MM.1S (cell line): Measurements from ENCODE around the gene FYN.

ENCODE experiments used
- EZH2 ChIP-seq: fragments of 300-600 bp; sonication (generic); optimal IDR thresholded peaks from 2 replicates; pipeline ENCODE3; 2017; ENCODE audit warnings: low read depth, mild to moderate bottlenecking, antibody characterized with exemption, low read length, mixed read lengths
- TF ChIP-seq, protein P1 (sequence below): fragments of 300-600 bp; sonication (generic); IDR thresholded peaks from 2 replicates; pipeline ENCODE4 v1.5.1; 2016; ENCODE audit warnings: antibody characterized with exemption, low read length, mixed read lengths

DNA sequence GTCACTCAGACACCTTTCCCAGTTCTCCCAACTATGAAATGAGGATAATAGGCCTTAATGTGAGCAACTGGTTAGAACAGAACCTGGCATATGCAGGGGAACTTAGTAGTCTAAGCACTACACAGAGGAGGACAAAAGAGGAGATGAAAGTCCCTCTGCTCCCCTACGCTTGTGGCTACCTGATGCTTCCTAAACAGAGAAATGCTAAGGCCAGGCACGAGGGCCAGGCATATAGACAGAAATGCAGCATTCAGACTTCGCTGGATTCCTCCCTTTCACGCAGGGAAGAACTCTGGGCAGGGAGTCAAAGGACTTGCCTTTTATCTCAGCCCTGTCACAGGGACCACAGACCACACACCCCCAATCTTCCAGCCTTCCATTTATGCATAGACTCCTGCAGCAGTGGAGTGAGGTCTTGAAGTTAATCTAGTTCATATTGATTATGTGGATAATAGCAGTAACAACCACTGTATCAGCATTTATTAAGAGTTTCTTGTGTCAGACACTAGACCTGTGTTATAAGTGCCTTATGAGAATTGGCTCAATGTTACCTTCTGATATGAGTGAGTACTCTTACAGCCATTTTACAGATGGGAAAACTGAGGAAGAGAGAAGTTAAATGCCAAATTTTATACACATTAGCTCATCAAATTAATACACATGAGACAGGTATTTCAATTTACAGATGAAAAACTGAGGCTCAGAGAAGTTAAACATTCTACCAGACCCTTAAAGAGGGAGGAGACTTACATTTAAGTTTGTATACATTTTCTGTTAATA lies 240.6 kb downstream of the FYN start:
- TF ChIP-seq, protein P1, sequence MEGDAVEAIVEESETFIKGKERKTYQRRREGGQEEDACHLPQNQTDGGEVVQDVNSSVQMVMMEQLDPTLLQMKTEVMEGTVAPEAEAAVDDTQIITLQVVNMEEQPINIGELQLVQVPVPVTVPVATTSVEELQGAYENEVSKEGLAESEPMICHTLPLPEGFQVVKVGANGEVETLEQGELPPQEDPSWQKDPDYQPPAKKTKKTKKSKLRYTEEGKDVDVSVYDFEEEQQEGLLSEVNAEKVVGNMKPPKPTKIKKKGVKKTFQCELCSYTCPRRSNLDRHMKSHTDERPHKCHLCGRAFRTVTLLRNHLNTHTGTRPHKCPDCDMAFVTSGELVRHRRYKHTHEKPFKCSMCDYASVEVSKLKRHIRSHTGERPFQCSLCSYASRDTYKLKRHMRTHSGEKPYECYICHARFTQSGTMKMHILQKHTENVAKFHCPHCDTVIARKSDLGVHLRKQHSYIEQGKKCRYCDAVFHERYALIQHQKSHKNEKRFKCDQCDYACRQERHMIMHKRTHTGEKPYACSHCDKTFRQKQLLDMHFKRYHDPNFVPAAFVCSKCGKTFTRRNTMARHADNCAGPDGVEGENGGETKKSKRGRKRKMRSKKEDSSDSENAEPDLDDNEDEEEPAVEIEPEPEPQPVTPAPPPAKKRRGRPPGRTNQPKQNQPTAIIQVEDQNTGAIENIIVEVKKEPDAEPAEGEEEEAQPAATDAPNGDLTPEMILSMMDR, result no peak
- TF ChIP-seq EZH2, result no peak
